Activated naive CD4-positive, alpha-beta T cell treated with anti-CD3 and anti-CD28 coated beads for 36 hours (primary cell): ENCODE data around the gene METTL27. TPM values are rescaled to one million over a fixed set of nuclear protein-coding genes. Genes with fewer than 3 reads are reported as not detected.
"Not testable (repeated sequence)": the region's sequence is repeated elsewhere in the genome, so short reads cannot be mapped to it uniquely, and the experiment has no call there.

Experiments used
- CTCF ChIA-PET: fragments of 350-600 bp; sonication (Branson Sonifier 250); formaldehyde crosslinking; loops from one replicate; lab custom pipeline; 2021; ENCODE audit warnings: antibody characterized with exemption; lab: Charles Lee
- DNase-seq: peaks from one replicate; pipeline ENCODE4 v3.0.0-alpha.2; 2020
- H3K27ac Mint-ChIP-seq: one replicate; pipeline ENCODE4 v1.8.0; 2021; ENCODE audit warnings: mild to moderate bottlenecking, mixed read lengths
- H3K27me3 Mint-ChIP-seq: one replicate; pipeline ENCODE4 v1.8.0; 2021; ENCODE audit warnings: low read depth, mixed read lengths
- H3K36me3 Mint-ChIP-seq: one replicate; pipeline ENCODE4 v1.8.0; 2021; ENCODE audit warnings: low read depth, mixed read lengths
- H3K4me1 Mint-ChIP-seq: one replicate; pipeline ENCODE4 v1.8.0; 2021; ENCODE audit warnings: low read depth, mixed read lengths
- H3K4me3 Mint-ChIP-seq: one replicate; pipeline ENCODE4 v1.8.0; 2021; ENCODE audit warnings: mild to moderate bottlenecking, moderate library complexity, mixed read lengths
- H3K9me3 Mint-ChIP-seq: one replicate; pipeline ENCODE4 v1.8.0; 2021; ENCODE audit warnings: mixed read lengths
- intact Hi-C: fragments of 100-400 bp; cut with micrococcal nuclease; formaldehyde crosslinking; loops from one replicate; pipeline ENCODE4 v1.15.1; 2023
- total RNA-seq, 2 experiments: library from RNA; stranded (reverse); gene quantifications; one replicate each; pipeline ENCODE4 v1.2.3, GENCODE V29; 2021

The METTL27 gene
- total RNA-seq, 2 experiments from 2014 or later = 1.7 to 2.2 TPM

- CTCF ChIA-PET = interaction anchor here (0.6 to 1.8 kb wide), 3 partner anchors 11 to 52 kb away, joined by 3 to 7 read pairs (median 6); no protein-coding TSS in a partner anchor
Measured at GRCh38 chr7:73822319-73823173, 19.8 kb downstream of the METTL27 start.

GRCh38 chr7:73821597-73822285, 20.6 kb downstream of the METTL27 start:
- H3K4me3 Mint-ChIP-seq, H3K27me3 Mint-ChIP-seq, H3K9me3 Mint-ChIP-seq, H3K36me3 Mint-ChIP-seq, intact Hi-C loops, H3K27ac Mint-ChIP-seq, DNase-seq, H3K4me1 Mint-ChIP-seq: not testable (repeated sequence)
- CTCF ChIA-PET = interaction anchor here (0.5 to 1.8 kb wide), 3 partner anchors 33 to 96 kb away, joined by 4 to 7 read pairs (median 6); no protein-coding TSS in a partner anchor

More at GRCh38 chr7:73822319-73823173, 19.8 kb downstream of the METTL27 start:
- DNase-seq = no peak
- H3K36me3 Mint-ChIP-seq = no peaks in the 10 kb centered on the region
- no peak overlapping the region for H3K4me3 Mint-ChIP-seq
- H3K4me1 Mint-ChIP-seq = peaks cover 11% of the 10 kb centered on the region
- H3K27ac Mint-ChIP-seq = no peak overlapping the region
- H3K27me3 Mint-ChIP-seq = peaks cover 2% of the 10 kb centered on the region
- intact Hi-C loops = no loop called here
- H3K9me3 Mint-ChIP-seq = no peaks in the 10 kb centered on the region

- no peaks in the 10 kb centered on the region for H3K36me3 Mint-ChIP-seq
- CTCF ChIA-PET = no interaction called here
- DNase-seq = no peak
- no peaks in the 10 kb centered on the region for H3K9me3 Mint-ChIP-seq
- no peak overlapping the region for H3K4me3 Mint-ChIP-seq
- no peaks in the 10 kb centered on the region for H3K4me1 Mint-ChIP-seq
- no peak overlapping the region for H3K27ac Mint-ChIP-seq
- no peaks in the 10 kb centered on the region for H3K27me3 Mint-ChIP-seq
- intact Hi-C loops = no loop called here
Measured at GRCh38 chr7:73820013-73820412, 22.3 kb downstream of the METTL27 start.

DNA sequence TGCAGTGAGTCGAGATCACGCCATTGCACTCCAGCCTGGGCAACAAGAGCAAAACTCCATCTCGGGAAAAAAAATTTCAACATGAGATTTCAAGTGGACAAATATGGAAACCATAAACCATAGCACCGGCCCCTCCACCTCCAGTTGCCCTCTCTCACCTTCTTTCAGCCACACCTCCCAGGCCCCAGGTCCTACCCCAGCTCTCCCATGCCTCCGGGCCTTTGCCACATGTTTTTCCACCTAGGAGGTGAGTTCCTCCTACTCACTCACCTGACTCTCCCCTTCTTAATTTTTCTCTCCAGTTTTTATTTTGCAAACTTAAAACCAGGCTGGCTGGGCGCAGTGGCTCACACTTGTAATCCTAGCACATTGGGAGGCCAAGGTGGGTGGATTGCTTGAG, 25.2 kb downstream of the METTL27 start:
- no peak for DNase-seq
- CTCF ChIA-PET = no interaction called here
- Mint-ChIP-seq H3K4me1 (no peaks in the 10 kb centered on the region), H3K9me3 (no peaks in the 10 kb centered on the region), H3K36me3 (no peaks in the 10 kb centered on the region), H3K4me3 (no peak overlapping the region), H3K27me3 (peaks cover 8% of the 10 kb centered on the region), H3K27ac (no peak overlapping the region)
- intact Hi-C loops = no loop called here

- no peak overlapping the region for H3K27ac Mint-ChIP-seq
- no peaks in the 10 kb centered on the region for H3K9me3 Mint-ChIP-seq
- no peak overlapping the region for H3K4me3 Mint-ChIP-seq
- H3K27me3 Mint-ChIP-seq = peaks cover 8% of the 10 kb centered on the region
- CTCF ChIA-PET = interaction anchor here (0.6 to 2.1 kb wide), 3 partner anchors 39 to 91 kb away, joined by 3 to 14 read pairs (median 3); no protein-coding TSS in a partner anchor
- H3K36me3 Mint-ChIP-seq = no peaks in the 10 kb centered on the region
- DNase-seq = no peak
- no peaks in the 10 kb centered on the region for H3K4me1 Mint-ChIP-seq
- intact Hi-C loops = no loop called here
Measured at GRCh38 chr7:73815436-73815835, 26.9 kb downstream of the METTL27 start.

DNA sequence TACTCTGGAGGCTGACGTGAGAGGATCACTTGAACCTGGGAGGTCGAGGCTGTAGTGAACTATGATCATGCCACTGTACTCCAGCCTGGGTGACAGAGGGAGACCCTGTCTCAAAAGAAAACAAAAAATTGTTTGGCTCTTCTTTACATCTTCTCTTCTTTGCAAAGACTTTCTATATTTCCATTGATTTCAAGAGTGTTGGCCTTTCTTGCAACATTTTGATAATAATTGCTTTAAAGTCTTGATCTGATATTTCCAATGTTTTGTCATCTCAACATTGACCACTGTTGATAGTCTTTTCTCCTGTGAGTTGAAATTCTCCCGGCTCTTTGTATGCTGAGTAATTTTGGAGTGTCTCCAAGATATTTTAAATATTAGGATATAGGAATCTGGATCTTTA, 29.3 kb downstream of the METTL27 start:
- no peaks in the 10 kb centered on the region for H3K36me3 Mint-ChIP-seq
- no peak overlapping the region for H3K4me3 Mint-ChIP-seq
- H3K27me3 Mint-ChIP-seq = peaks cover 8% of the 10 kb centered on the region
- intact Hi-C loops = no loop called here
- no peaks in the 10 kb centered on the region for H3K9me3 Mint-ChIP-seq
- no peaks in the 10 kb centered on the region for H3K4me1 Mint-ChIP-seq
- H3K27ac Mint-ChIP-seq = no peak overlapping the region
- CTCF ChIA-PET = interaction anchor here (5.7 kb wide), 1 partner anchor 42 kb away, joined by 42 read pairs; no protein-coding TSS in a partner anchor
- DNase-seq = no peak

DNA sequence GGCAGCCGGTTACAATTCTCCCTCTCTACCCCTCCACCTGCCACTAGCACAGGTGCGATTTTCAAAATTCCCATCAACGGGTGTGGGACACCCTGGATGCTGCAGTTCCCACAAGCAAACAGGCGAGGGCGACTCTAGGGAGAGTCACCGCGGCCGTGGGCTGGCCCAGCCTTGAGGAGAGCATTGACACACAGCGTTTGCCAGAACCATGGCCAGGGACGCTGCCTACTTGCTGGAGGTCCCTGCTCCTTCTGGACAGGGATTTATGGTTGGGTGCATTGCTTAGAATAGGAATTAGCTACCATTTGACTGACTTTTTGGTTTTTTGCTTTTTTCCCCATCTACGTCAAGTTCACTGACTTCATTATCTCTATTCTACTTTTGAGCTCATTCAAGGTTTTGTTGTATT, 30.6 kb downstream of the METTL27 start:
- H3K4me3 Mint-ChIP-seq = no peak overlapping the region
- no peaks in the 10 kb centered on the region for H3K36me3 Mint-ChIP-seq
- no peak overlapping the region for H3K27ac Mint-ChIP-seq
- no peaks in the 10 kb centered on the region for H3K4me1 Mint-ChIP-seq
- CTCF ChIA-PET = interaction anchor here (1.1 to 5.7 kb wide), 3 partner anchors 11 to 44 kb away, joined by 3 to 42 read pairs (median 3); no protein-coding TSS in a partner anchor
- no peaks in the 10 kb centered on the region for H3K9me3 Mint-ChIP-seq
- DNase-seq = peak; percentile 73
- intact Hi-C loops = loop anchor here (1.0 kb wide), 2 partner anchors 40 to 44 kb away; no protein-coding TSS in a partner anchor
- H3K27me3 Mint-ChIP-seq = peaks cover 8% of the 10 kb centered on the region

DNA sequence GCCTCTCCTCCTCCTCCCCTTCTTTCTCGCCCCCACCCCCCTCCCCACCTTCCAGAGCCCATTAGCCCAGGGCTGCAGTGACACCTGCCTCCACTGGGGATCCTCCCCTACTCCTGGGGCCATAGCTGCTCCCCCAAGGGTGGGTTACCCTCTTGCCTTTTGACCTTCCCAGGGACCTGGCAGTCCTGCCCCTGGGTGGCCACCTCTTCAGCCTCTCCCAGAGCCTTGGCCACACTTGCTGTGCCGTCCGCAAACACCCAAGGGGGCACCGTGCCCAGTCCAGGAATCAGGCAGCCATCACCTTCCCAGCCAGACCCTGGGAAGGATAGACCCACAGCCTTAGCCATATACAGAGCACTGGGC, 31.3 kb downstream of the METTL27 start:
- intact Hi-C loops = loop anchor here (1.0 kb wide), 2 partner anchors 40 to 44 kb away; no protein-coding TSS in a partner anchor
- Mint-ChIP-seq H3K4me3 (no peak overlapping the region), H3K27ac (no peak overlapping the region), H3K4me1 (no peaks in the 10 kb centered on the region), H3K36me3 (no peaks in the 10 kb centered on the region), H3K27me3 (peaks cover 8% of the 10 kb centered on the region), H3K9me3 (no peaks in the 10 kb centered on the region)
- CTCF ChIA-PET = interaction anchor here (1.1 to 5.7 kb wide), 3 partner anchors 12 to 44 kb away, joined by 3 to 42 read pairs (median 3); no protein-coding TSS in a partner anchor
- no peak for DNase-seq

DNA sequence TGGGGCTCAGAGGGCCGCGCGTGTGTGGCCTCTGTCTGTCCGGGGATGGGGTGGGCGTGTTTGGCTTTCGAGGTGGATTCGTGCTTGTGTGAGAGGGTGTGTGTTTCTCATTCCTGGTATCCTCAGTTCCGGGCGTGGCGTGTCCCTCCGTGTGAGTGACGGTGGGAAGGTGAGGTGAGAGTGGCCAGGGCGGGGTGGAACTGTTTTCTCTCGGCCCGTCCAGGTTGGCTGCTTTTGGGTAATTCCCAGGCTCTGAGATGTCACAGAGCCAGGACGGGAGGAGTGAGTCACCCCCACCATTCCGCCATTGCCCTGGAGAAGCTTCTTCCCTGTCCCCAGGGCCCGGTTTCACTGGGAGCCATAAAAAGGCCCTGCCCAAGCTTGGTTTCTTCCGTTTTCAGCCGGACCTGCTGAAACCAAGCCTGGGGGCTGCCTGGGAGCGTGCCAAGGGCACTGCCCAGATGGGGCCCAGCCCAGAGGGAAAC, 32.8 kb downstream of the METTL27 start:
- H3K9me3 Mint-ChIP-seq = no peaks in the 10 kb centered on the region
- intact Hi-C loops = no loop called here
- no peaks in the 10 kb centered on the region for H3K36me3 Mint-ChIP-seq
- H3K27ac Mint-ChIP-seq = no peak overlapping the region
- CTCF ChIA-PET = interaction anchor here (5.7 kb wide), 1 partner anchor 46 kb away, joined by 42 read pairs; no protein-coding TSS in a partner anchor
- peaks cover 8% of the 10 kb centered on the region for H3K27me3 Mint-ChIP-seq
- H3K4me1 Mint-ChIP-seq = no peaks in the 10 kb centered on the region
- no peak overlapping the region for H3K4me3 Mint-ChIP-seq
- DNase-seq = no peak

- no peaks in the 10 kb centered on the region for H3K27me3 Mint-ChIP-seq
- no peaks in the 10 kb centered on the region for H3K36me3 Mint-ChIP-seq
- no peak overlapping the region for H3K4me3 Mint-ChIP-seq
- DNase-seq = no peak
- CTCF ChIA-PET = no interaction called here
- no peaks in the 10 kb centered on the region for H3K4me1 Mint-ChIP-seq
- intact Hi-C loops = no loop called here
- no peak overlapping the region for H3K27ac Mint-ChIP-seq
- no peaks in the 10 kb centered on the region for H3K9me3 Mint-ChIP-seq
Measured at GRCh38 chr7:73802459-73802858, 39.9 kb downstream of the METTL27 start.

- H3K4me3 Mint-ChIP-seq = no peak overlapping the region
- DNase-seq = no peak
- H3K9me3 Mint-ChIP-seq = no peaks in the 10 kb centered on the region
- no peaks in the 10 kb centered on the region for H3K27me3 Mint-ChIP-seq
- no peaks in the 10 kb centered on the region for H3K36me3 Mint-ChIP-seq
- no peaks in the 10 kb centered on the region for H3K4me1 Mint-ChIP-seq
- CTCF ChIA-PET = interaction anchor here (1.3 kb wide), 1 partner anchor 41 kb away, joined by 4 read pairs; the partner anchor contains the start of gene METTL27
- intact Hi-C loops = no loop called here
- no peak overlapping the region for H3K27ac Mint-ChIP-seq
Measured at GRCh38 chr7:73801577-73801976, 40.7 kb downstream of the METTL27 start.
